ENCODE results near the gene PAQR8.
A peak's percentile ranks its signal among the peaks of the same experiment; 100 is the strongest.

PAQR8 gene

GRCh38 chr6:52400313-52401041 is 38.5 kb downstream of the PAQR8 start:
- Histone ChIP-seq H3K27ac (peak overlapping the region in 1 of 21 experiments; percentile 24), H3K4me3 (no peak overlapping the region)

GRCh38 chr6:52403086-52403485 is 41.1 kb downstream of the PAQR8 start:
- Histone ChIP-seq H3K27ac (no peak overlapping the region), H3K4me3 (no peak overlapping the region)

- Histone ChIP-seq H3K4me3 (no peak overlapping the region), H3K27ac (no peak overlapping the region)
Observed at GRCh38 chr6:52403627-52404026, 41.7 kb downstream of the PAQR8 start.

GRCh38 chr6:52405243-52405642 is 43.3 kb downstream of the PAQR8 start:
- no peak overlapping the region for H3K4me3 ChIP-seq
- no peak overlapping the region for H3K27ac ChIP-seq

GRCh38 chr6:52407467-52407866 is 45.5 kb downstream of the PAQR8 start:
- H3K4me3 ChIP-seq, result no peak overlapping the region
- no peak overlapping the region for H3K27ac ChIP-seq

- Histone ChIP-seq H3K4me3 (no peak overlapping the region), H3K27ac (no peak overlapping the region)
Observed at GRCh38 chr6:52409499-52409898, 47.5 kb downstream of the PAQR8 start.

GRCh38 chr6:52410979-52411378 is 49.0 kb downstream of the PAQR8 start:
- no peak overlapping the region for H3K4me3 ChIP-seq
- H3K27ac ChIP-seq, result no peak overlapping the region

- Histone ChIP-seq H3K4me3 (no peak overlapping the region), H3K27ac (no peak overlapping the region)
Observed at GRCh38 chr6:52411911-52412310, 50.0 kb downstream of the PAQR8 start.

- H3K27ac ChIP-seq, result no peak overlapping the region
- H3K4me3 ChIP-seq, result no peak overlapping the region
Observed at GRCh38 chr6:52415333-52415732, 53.4 kb downstream of the PAQR8 start.

GRCh38 chr6:52415917-52416628 is 54.1 kb downstream of the PAQR8 start:
- no peak overlapping the region for H3K4me3 ChIP-seq
- no peak overlapping the region for H3K27ac ChIP-seq

- Histone ChIP-seq H3K27ac (peak overlapping the region in 9 of 21 experiments; percentile 11 to 69 (median 31)), H3K4me3 (no peak overlapping the region)
Observed at GRCh38 chr6:52416629-52417151, 54.7 kb downstream of the PAQR8 start.

GRCh38 chr6:52417675-52418111 is 55.7 kb downstream of the PAQR8 start:
- Histone ChIP-seq H3K4me3 (no peak overlapping the region), H3K27ac (peak overlapping the region in 9 of 21 experiments; percentile 11 to 69 (median 31))

GRCh38 chr6:52418606-52419005 is 56.7 kb downstream of the PAQR8 start:
- H3K4me3 ChIP-seq, result no peak overlapping the region
- no peak overlapping the region for H3K27ac ChIP-seq

- H3K27ac ChIP-seq, result peak within 1 kb of the TSS; percentile 35 to 92 (median 85)
Observed at GRCh38 chr6:52419809-52420667, 58.1 kb downstream of the PAQR8 start, which contains the start of gene EFHC1. EFHC1 (plus strand) TSS chr6:52420342; CDS start chr6:52420411, 69 bp downstream.

GRCh38 chr6:52420668-52421358 is 58.9 kb downstream of the PAQR8 start:
- H3K4me3 ChIP-seq, result peak overlapping the region; percentile 52 to 90 (median 78)
- peak overlapping the region in 19 of 21 experiments; percentile 1 to 92 (median 77) for H3K27ac ChIP-seq

More at GRCh38 chr6:52419809-52420667, 58.1 kb downstream of the PAQR8 start, which contains the start of gene EFHC1:
- peak within 1 kb of the TSS; percentile 52 to 90 (median 78) for H3K4me3 ChIP-seq

GRCh38 chr6:52422156-52422555 is 60.2 kb downstream of the PAQR8 start:
- no peak overlapping the region for H3K4me3 ChIP-seq
- H3K27ac ChIP-seq, result no peak overlapping the region

- Histone ChIP-seq H3K27ac (peak overlapping the region in 9 of 21 experiments; percentile 3 to 67 (median 26)), H3K4me3 (no peak overlapping the region)
Observed at GRCh38 chr6:52423448-52423847, 61.5 kb downstream of the PAQR8 start.

GRCh38 chr6:52423971-52424381 is 62.0 kb downstream of the PAQR8 start:
- no peak overlapping the region for H3K4me3 ChIP-seq
- H3K27ac ChIP-seq, result peak overlapping the region in 10 of 21 experiments; percentile 3 to 67 (median 32)

GRCh38 chr6:52424513-52424912 is 62.6 kb downstream of the PAQR8 start:
- peak overlapping the region in 4 of 21 experiments; percentile 3 to 67 (median 38) for H3K27ac ChIP-seq
- H3K4me3 ChIP-seq, result no peak overlapping the region

All from skin epidermis (tissue), 12 donors.